GM23248 (cell line): ENCODE measurements around the gene PHLDB2.

Source experiments
- EZH2 ChIP-seq: fragments of 200-600 bp; sonication (generic); IDR thresholded peaks from 2 replicates; pipeline ENCODE4 v1.6.1; 2018; ENCODE audit warnings: antibody characterized with exemption, mild to moderate bottlenecking; ENCODE audit not compliant: insufficient read depth, poor library complexity, severe bottlenecking
- EZH2phosphoT487 ChIP-seq: fragments of 200-600 bp; sonication (generic); IDR thresholded peaks from 2 replicates; pipeline ENCODE4 v1.6.1; 2018; ENCODE audit warnings: antibody characterized with exemption, moderate library complexity, mild to moderate bottlenecking, low read depth; ENCODE audit not compliant: insufficient read depth

GRCh38 chr3:111971533-111972130 lies 112.6 kb downstream of the PHLDB2 start:
- TF ChIP-seq EZH2, result no peak
- TF ChIP-seq EZH2phosphoT487, result no peak
